Effector CD8-positive, alpha-beta T cell (primary cell): ENCODE measurements around the gene WFDC9.
"Not testable (repeated sequence)": the region's sequence is repeated elsewhere in the genome, so short reads cannot be mapped to it uniquely, and the experiment has no call there.

Experiments used
- DNase-seq: peaks from one replicate; lab custom pipeline; 2025; lab: John Stamatoyannopoulos, UW

Gene WFDC9

DNA sequence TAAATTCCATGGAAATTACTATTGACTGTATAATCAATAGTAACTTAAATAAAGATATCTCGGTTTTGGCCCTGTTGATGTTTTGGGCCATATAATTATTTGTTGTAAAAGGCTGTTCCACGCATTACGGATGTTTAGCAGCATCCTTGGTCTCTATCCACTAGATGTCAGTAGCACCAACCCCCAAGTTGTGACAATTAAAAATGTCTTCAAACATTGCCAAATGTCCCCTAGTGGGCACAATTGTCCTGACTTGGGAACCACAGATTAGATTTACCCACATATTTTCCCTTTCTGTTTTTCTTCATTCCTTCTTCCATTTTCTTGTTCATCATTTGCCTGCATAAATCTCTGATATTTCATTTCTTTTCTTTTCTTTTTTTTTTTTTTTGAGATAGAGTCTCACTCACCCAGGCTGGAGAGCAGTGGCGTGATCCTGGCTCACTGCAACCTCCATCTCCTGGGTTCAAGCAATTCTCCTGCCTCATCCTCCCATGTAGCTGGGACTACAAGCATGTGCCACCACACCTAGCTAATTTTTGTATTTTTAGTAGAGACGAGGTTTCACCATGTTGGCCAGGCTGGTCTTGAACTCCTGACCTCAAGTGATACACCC is 38.4 kb downstream of the WFDC9 start:
- no peak for DNase-seq

DNA sequence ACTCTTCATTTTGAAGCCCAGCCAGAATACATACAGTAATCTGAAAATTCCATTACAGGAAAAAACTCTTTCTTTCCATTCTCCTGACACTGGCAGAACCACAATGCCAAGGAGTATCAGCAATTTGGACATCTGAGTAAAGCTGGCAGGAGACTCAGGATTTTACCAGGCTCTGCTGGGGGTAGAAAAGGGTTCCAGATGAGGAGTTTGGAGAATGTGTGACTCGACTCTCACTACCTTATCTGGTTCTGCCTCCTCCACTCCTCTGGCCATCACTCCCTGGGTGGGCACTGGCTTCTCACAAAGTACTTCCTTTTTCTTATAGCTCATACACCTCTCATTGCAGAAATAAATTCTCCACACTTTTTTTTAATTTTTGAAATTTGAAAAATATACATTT is 41.4 kb downstream of the WFDC9 start:
- DNase-seq: no peak

DNA sequence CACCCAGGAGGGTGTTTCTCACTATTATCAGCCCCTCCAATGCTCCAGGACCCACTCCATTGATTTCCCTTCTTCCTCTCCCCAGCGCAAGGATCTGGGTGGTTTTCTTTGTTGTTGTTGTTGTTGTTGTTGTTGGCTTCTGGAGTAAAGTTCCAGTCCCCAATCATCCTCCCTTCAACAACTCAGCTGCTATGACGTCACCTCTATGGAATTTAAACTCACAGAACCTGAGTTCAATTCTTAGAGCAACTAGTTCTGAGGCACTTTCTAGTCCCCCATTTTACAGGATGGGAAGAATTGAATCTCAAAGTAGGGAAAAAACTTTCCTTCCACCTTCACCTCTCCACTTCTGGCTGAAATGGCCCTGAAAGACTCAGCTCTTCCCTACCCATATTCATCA is 42.3 kb downstream of the WFDC9 start:
- DNase-seq: no peak

DNA sequence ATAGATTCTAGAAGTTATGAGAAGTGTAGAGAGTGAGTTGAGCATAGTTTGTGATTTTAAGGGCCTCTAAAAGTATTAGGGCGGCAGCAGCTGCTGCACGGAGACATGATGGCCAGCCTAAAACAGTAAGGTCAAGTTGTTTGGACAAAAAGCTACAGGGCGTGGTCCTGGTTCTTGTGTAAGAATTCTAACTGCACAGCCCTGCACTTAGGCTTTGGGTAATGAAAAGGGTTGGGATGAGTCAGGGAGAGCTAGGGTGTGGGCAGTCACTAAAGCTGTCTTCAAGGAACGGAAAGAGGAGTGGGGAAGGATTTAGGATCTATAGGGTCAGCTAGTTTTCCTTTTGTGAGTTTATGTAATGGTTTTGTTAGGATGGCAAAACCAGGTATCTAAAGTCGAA is 45.1 kb downstream of the WFDC9 start:
- not testable (repeated sequence) for DNase-seq

- DNase-seq: not testable (repeated sequence)
These were observed 46.8 kb downstream of the WFDC9 start for GRCh38 chr20:45584294-45584693.

DNA sequence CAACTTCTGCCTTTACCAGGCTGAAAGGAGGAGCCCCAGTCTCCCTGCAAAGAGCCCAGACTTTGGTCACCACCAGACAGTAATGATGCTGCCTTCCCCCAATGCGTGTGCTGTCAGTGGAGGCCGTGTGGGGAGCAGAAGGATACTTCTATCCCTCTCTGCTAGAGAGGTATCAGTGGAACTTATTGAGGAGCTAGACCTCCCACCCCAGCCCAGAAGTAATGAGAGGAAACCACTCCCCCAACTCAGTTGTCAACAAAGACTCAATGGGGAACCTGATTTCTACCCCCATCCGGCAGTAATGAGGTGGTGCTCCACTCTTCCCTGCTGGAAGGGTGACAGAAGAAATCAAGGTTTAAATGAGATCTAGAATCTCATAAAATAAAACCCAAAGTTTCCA is 47.6 kb downstream of the WFDC9 start:
- no peak for DNase-seq

- no peak for DNase-seq
These were observed 49.4 kb downstream of the WFDC9 start for GRCh38 chr20:45581702-45582101.

GRCh38 chr20:45579184-45579583 is 51.9 kb downstream of the WFDC9 start, which contains the start of gene WFDC8:
Gene WFDC8 (minus strand): TSS chr20:45579284. CDS start chr20:45579247, 37 bp downstream.
- DNase-seq: no peak

DNA sequence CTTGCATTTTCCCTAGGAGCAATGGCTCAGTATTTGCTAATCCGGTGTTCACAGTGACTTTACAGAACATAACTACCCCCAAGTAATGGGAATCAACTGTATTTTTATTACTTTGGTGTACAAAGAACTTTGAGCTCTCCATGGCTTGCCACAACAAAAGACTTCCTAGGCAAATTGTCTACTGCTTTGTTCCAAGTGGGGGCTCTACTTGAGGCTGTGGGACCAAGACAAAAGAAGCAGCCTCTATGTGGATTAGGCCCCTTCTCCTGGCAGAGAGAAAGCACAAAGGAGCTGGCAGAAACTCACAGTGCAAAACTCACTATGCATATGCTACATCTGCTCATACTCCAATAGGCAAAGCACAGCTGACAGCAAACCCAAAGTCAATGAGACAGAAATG is 52.9 kb downstream of the WFDC9 start:
- DNase-seq: no peak

DNA sequence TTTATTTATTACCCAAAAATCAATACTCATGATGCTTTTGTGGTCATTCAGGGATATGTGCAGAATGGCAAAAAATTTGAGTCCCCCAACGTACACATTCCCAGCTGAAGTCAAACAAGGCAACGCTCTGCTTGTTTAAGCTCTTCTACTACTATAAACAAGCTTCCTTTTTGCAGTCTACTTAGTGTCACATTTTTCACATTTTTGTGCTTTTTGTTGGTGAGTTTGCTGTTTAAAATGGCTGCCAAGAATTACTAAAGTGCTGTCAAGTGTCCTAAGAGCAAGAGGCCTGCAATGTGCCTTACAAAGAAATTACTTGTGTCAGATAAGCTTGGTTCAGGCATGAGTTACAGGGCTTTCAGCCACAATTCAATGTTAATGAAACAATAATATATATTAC is 54.1 kb downstream of the WFDC9 start:
- DNase-seq: no peak

GRCh38 chr20:45575931-45576330 is 55.2 kb downstream of the WFDC9 start:
- DNase-seq: no peak

DNA sequence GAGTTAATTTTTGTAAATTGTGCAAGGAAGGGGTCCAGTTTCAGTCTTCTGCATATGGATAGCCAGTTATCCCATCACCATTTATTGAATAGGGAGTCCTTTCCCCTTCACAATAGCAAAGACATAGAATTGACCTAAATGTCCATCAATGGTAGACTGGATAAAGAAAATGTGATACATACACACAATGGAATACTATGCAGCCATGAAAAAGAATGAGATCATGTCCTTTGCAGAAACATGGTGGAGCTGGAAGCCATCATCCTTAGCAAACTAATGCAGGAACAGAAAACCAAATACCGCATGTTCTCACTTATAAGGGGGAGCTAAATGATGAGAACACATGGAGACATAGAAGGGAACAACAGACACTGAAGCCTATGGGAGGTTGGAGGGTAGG is 61.4 kb downstream of the WFDC9 start:
- not testable (repeated sequence) for DNase-seq

- no peak for DNase-seq
These were observed 66.3 kb downstream of the WFDC9 start for GRCh38 chr20:45564760-45565276.
